OCI-LY3 (cell line): ENCODE measurements around the gene FBN3.

Experiments
- EZH2phosphoT487 ChIP-seq: fragments of 200-600 bp; shearing (Covaris generic); IDR thresholded peaks from 2 replicates; pipeline ENCODE4 v1.6.1; 2018; ENCODE audit warnings: antibody characterized with exemption, mixed run types, low read depth
- TF ChIP-seq, protein P1 (sequence below): fragments of 200-600, 300-600 bp; sonication (generic); IDR thresholded peaks from 2 replicates; pipeline ENCODE4 v1.5.1; 2014; ENCODE audit warnings: antibody characterized with exemption, low read length, low read depth

- TF ChIP-seq, protein P1, sequence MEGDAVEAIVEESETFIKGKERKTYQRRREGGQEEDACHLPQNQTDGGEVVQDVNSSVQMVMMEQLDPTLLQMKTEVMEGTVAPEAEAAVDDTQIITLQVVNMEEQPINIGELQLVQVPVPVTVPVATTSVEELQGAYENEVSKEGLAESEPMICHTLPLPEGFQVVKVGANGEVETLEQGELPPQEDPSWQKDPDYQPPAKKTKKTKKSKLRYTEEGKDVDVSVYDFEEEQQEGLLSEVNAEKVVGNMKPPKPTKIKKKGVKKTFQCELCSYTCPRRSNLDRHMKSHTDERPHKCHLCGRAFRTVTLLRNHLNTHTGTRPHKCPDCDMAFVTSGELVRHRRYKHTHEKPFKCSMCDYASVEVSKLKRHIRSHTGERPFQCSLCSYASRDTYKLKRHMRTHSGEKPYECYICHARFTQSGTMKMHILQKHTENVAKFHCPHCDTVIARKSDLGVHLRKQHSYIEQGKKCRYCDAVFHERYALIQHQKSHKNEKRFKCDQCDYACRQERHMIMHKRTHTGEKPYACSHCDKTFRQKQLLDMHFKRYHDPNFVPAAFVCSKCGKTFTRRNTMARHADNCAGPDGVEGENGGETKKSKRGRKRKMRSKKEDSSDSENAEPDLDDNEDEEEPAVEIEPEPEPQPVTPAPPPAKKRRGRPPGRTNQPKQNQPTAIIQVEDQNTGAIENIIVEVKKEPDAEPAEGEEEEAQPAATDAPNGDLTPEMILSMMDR, result no peak
- no peak for TF ChIP-seq EZH2phosphoT487
Measured at GRCh38 chr19:8128551-8128950, 20.8 kb downstream of the FBN3 start.
